ENCODE results near the gene SIGMAR1.

DNA sequence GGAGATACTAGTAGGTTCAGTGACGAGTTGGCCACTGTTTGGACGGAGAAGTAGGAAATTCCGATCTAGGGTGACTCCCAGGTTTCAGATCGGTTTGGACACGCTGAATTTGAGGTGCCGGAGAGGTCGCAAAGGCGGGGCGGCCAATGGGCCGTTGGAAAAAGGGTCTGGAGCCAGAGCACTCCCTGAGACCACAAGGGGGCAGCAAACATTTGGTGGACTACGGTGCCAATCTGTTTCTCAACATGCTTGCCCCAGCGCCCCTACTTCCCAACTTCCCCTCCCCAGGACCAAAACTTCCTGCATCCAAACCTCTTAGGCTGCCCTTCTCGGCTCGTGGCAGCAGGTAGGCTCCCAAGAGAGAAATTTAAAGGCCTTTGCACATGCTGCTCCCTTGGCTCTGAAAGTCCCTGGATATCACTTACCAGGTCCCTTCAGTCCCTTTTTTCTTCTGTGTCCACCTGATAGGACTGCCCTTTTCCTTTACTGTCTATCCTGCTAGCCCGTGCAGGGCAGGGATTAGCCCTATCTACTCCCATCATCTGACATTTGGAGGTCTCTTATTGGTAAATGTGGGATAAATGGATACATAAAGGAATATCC lies 24.7 kb downstream of the SIGMAR1 start:
- TF ChIP-seq TAF1 (conservative IDR thresholded peaks at IDR 0.05) (no peak), CTCF (IDR thresholded peaks at IDR 0.05; ENCODE audit: low read depth, low read length, missing input control) (peak; percentile 81), GABPA (IDR thresholded peaks at IDR 0.05 in 1 of 2, conservative IDR thresholded peaks at IDR 0.05 in 1 of 2) (peak in 1 of 2 donors; percentile 14), SP1 (IDR thresholded peaks at IDR 0.05) (no peak), FOXA1 (IDR thresholded peaks at IDR 0.05) (no peak), RAD21 (IDR thresholded peaks at IDR 0.05) (peak; percentile 77 to 81), YY1 (IDR thresholded peaks at IDR 0.05) (no peak), JUND (IDR thresholded peaks at IDR 0.05) (no peak), ZBTB33 (IDR thresholded peaks at IDR 0.05) (no peak), ATF3 (IDR thresholded peaks at IDR 0.05) (no peak), NR2F2 (IDR thresholded peaks at IDR 0.05) (no peak), HNF4G (IDR thresholded peaks at IDR 0.05) (no peak)
- TF ChIP-seq, protein P1, sequence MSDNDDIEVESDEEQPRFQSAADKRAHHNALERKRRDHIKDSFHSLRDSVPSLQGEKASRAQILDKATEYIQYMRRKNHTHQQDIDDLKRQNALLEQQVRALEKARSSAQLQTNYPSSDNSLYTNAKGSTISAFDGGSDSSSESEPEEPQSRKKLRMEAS (IDR thresholded peaks at IDR 0.05): no peak
- TF ChIP-seq, protein P2, sequence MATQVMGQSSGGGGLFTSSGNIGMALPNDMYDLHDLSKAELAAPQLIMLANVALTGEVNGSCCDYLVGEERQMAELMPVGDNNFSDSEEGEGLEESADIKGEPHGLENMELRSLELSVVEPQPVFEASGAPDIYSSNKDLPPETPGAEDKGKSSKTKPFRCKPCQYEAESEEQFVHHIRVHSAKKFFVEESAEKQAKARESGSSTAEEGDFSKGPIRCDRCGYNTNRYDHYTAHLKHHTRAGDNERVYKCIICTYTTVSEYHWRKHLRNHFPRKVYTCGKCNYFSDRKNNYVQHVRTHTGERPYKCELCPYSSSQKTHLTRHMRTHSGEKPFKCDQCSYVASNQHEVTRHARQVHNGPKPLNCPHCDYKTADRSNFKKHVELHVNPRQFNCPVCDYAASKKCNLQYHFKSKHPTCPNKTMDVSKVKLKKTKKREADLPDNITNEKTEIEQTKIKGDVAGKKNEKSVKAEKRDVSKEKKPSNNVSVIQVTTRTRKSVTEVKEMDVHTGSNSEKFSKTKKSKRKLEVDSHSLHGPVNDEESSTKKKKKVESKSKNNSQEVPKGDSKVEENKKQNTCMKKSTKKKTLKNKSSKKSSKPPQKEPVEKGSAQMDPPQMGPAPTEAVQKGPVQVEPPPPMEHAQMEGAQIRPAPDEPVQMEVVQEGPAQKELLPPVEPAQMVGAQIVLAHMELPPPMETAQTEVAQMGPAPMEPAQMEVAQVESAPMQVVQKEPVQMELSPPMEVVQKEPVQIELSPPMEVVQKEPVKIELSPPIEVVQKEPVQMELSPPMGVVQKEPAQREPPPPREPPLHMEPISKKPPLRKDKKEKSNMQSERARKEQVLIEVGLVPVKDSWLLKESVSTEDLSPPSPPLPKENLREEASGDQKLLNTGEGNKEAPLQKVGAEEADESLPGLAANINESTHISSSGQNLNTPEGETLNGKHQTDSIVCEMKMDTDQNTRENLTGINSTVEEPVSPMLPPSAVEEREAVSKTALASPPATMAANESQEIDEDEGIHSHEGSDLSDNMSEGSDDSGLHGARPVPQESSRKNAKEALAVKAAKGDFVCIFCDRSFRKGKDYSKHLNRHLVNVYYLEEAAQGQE (IDR thresholded peaks at IDR 0.05): no peak

All from liver (tissue), 3 donors.